Stimulated activated naive CD8-positive, alpha-beta T cell treated with anti-CD3 and anti-CD28 coated beads, Interleukin-15, Interleukin-2, amounts not matched to agents 100 ng/mL and 50 ng/mL, for 24 hours (primary cell): Measurements from ENCODE around the gene TMEM95.

Source experiments
- H3K27ac Mint-ChIP-seq: one replicate; pipeline ENCODE4 v1.8.0; 2021; ENCODE audit warnings: mild to moderate bottlenecking, mixed read lengths
- H3K27me3 Mint-ChIP-seq: one replicate; pipeline ENCODE4 v1.8.0; 2021; ENCODE audit warnings: mixed read lengths
- H3K36me3 Mint-ChIP-seq: one replicate; pipeline ENCODE4 v1.8.0; 2021; ENCODE audit warnings: low read depth, mixed read lengths
- H3K4me1 Mint-ChIP-seq: one replicate; pipeline ENCODE4 v1.8.0; 2021; ENCODE audit warnings: low read depth, mixed read lengths
- H3K4me3 Mint-ChIP-seq: one replicate; pipeline ENCODE4 v1.8.0; 2021; ENCODE audit warnings: mild to moderate bottlenecking, mixed read lengths
- H3K9me3 Mint-ChIP-seq: one replicate; pipeline ENCODE4 v1.8.0; 2021; ENCODE audit warnings: mixed read lengths

Gene TMEM95, protein sequence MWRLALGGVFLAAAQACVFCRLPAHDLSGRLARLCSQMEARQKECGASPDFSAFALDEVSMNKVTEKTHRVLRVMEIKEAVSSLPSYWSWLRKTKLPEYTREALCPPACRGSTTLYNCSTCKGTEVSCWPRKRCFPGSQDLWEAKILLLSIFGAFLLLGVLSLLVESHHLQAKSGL

DNA sequence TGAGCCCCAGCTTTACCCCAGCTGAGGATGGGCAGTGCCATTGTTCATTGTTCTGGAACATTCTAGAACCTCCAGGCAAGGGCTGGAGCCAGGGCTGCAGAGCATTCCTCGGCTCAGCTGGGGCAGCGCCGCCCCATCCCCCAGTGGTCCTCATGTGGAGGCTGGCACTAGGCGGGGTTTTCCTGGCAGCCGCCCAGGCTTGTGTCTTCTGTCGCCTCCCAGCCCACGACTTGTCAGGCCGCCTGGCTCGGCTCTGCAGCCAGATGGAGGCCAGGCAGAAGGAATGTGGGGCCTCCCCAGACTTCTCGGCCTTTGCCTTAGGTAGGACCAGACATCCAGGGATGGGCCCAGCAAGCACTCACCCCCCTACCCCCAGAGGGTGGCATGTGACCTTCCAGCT is at the start of gene TMEM95:
TSS of gene TMEM95 (plus strand) at position 104 of the 400 bp plus-strand sequence. CDS start at position 153, 49 bp downstream.
- Mint-ChIP-seq H3K27ac (peak within 1 kb of the TSS; percentile 27), H3K4me3 (no peak within 1 kb of the TSS), H3K36me3 (peaks cover 5% of the 10 kb centered on the region), H3K4me1 (peaks cover 32% of the 10 kb centered on the region), H3K9me3 (no peaks in the 10 kb centered on the region), H3K27me3 (no peaks in the 10 kb centered on the region)

DNA sequence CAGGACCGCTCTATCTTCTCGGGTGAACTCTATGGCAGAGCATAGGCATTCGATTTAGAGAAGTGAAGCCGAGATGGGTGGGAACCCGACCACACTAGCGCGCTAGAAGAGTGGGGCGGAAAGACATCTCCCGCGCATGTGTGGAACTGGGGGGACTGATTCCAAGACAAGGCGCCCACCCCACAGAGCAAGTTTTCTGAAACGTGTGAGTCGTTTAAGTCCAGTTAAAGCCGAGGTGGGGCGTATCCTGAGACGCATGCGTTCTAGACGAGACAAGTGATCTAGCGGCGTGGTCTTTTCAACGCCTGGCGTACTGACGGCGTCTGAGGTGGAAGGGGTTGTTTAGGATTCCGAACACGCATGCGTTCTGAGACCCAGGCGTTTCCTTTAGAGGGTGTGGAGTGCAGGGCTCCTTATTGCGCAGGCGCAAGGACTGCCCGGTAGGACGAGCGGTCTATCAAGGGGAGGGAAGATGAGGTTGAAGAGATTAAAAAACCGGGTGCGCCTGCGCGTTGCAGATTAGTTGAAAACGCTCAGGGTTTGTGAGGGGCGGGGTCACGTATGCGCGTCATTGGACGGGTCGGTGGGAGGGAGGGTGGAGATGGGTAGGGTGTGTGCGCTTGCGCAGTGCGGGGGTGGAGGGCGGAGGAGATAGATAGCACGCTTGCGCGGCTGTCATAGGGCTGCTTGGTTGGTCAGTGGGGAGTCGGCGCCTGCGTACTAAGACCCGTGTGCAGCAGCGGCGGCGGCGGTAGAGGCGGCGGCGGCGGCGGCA is 47.9 kb upstream of the TMEM95 start, which contains the start of gene EIF5A:
TSS of gene EIF5A (plus strand) at position 718 of the 775 bp plus-strand sequence. CDS start 2,008 bp downstream, outside the sequence.
- peaks cover 43% of the 10 kb centered on the region for H3K36me3 Mint-ChIP-seq
- no peaks in the 10 kb centered on the region for H3K9me3 Mint-ChIP-seq
- H3K27ac Mint-ChIP-seq, result peak within 1 kb of the TSS; percentile 100
- H3K4me1 Mint-ChIP-seq, result peaks cover 45% of the 10 kb centered on the region
- peaks cover under 1% of the 10 kb centered on the region for H3K27me3 Mint-ChIP-seq
- peak within 1 kb of the TSS; percentile 98 for H3K4me3 Mint-ChIP-seq

DNA sequence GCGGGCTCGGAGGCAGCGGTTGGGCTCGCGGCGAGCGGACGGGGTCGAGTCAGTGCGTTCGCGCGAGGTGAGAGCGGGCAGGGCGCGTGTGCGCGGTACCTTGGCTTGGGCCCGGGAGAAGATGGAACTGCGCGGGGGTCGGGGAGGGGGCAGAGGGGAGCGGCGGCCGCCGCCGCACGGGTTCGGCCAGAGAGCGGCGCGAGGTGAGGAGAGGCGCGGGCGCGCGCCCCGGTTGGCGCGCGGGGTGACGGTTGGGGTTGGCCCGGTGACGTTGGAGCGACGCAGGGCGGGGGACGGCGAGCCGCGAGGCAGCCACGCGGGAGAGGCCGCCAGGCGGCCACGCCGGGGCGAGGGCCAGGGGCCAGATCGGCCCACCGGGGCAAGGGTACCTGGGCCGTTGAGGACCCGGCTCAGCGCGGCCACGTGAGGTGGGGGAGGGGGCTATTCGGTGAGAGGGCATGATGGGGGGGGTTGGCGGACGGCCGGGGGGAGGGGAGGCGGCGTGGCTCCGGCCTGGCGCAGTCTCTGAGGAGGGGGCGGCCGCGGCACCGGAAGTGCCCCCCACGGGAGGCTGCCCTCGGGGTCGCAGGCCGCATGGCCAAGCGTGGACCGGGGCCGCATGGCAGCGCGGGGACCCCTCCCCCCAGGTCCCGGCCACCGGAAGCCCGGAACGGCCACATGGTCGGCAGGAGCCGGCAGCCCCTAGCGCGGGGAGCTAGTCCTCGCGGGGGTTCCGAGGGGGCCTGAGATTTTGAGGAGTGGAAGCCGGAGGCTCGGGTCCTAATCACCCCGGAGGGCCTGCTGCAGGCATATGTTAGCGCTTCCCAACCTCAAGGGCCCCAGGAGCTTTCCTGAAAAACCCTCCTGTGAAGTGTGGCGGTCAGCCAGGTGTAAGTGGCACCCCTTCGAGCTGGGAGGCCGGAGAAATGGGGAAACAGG is 47.0 kb upstream of the TMEM95 start:
- Mint-ChIP-seq H3K27ac (peak overlapping the region; percentile 100), H3K27me3 (no peaks in the 10 kb centered on the region), H3K4me3 (peak overlapping the region; percentile 98), H3K4me1 (peaks cover 53% of the 10 kb centered on the region), H3K36me3 (peaks cover 51% of the 10 kb centered on the region), H3K9me3 (no peaks in the 10 kb centered on the region)

DNA sequence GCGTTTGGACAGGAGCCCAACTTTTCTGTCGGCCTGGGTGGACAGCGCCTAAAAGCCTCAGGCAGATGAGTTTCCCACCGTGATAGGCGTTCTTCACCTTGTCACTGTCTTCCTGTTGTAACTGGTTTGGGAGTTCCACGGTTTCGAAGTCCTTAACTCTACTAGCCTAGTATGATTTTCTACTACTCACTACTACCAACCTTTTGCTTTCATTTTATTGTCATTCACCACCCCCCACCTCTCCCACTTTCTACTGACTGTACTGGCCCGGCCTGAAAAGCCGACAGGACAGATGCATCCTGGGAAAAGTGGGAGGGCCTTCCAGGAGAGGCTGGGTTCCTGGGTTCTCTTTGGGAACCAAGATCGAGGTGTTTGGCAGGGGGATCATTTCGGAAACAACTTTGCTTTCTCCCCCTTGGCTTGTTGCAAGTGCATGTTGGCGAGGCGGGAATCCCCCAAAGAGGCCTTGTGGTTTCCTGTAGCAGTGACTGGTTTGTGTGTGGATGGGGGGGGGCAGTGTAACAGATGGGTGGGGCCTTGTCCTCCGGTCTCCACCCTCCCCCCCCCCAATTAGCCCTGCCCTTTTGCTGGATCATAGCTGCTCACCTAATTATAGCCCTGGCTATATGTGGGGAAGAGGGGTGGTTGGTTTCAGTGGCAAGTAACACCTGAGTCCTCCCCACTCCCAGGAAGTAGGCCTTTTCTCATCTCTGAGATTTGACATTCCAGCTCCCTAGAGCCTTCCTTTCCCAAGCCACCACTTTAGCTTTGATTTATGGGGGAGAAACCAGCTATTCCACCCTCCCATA is 46.1 kb upstream of the TMEM95 start:
- Mint-ChIP-seq H3K4me1 (peaks cover 62% of the 10 kb centered on the region), H3K4me3 (peak overlapping the region; percentile 98), H3K9me3 (no peaks in the 10 kb centered on the region), H3K36me3 (peaks cover 60% of the 10 kb centered on the region), H3K27ac (peak overlapping the region; percentile 100), H3K27me3 (no peaks in the 10 kb centered on the region)

DNA sequence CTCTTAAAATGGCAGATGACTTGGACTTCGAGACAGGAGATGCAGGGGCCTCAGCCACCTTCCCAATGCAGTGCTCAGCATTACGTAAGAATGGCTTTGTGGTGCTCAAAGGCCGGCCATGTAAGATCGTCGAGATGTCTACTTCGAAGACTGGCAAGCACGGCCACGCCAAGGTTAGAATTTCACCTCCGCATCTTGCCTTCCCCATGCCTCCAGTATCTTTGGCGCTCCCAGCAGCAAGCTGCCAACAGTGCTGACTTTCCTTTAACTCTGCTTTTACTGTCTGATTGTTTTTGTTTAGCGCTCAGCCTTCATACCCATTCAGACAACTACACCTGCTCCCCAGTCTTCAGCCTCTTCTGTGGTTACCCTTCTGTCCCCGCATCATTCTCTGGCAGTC is 45.3 kb upstream of the TMEM95 start:
- Mint-ChIP-seq H3K9me3 (no peaks in the 10 kb centered on the region), H3K27me3 (no peaks in the 10 kb centered on the region), H3K36me3 (peaks cover 68% of the 10 kb centered on the region), H3K4me1 (peaks cover 70% of the 10 kb centered on the region), H3K4me3 (peak overlapping the region; percentile 98), H3K27ac (peak overlapping the region; percentile 100)

DNA sequence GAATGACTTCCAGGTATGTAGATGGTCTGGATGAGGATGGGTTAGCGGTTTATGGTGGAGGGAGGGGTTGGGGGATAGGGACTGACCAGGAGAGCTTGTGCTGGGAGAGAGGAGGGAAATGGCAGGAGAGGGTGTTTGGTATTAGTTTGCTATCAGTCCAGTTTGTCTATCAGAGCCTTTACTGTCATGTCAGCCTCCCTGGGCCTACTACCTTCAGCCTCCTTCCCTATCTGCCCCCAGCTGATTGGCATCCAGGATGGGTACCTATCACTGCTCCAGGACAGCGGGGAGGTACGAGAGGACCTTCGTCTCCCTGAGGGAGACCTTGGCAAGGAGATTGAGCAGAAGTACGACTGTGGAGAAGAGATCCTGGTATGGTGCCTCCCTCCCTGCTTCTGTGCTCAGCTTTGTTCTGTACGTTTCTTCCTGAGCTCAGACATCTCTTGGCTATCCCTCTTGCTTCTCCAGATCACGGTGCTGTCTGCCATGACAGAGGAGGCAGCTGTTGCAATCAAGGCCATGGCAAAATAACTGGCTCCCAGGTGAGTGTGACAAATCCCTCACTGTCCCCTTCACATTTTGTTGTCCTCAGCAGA is 43.7 kb upstream of the TMEM95 start:
- H3K27me3 Mint-ChIP-seq, result no peaks in the 10 kb centered on the region
- H3K36me3 Mint-ChIP-seq, result peaks cover 69% of the 10 kb centered on the region
- peak overlapping the region; percentile 98 for H3K4me3 Mint-ChIP-seq
- peak overlapping the region; percentile 100 for H3K27ac Mint-ChIP-seq
- H3K4me1 Mint-ChIP-seq, result peaks cover 72% of the 10 kb centered on the region
- no peaks in the 10 kb centered on the region for H3K9me3 Mint-ChIP-seq

DNA sequence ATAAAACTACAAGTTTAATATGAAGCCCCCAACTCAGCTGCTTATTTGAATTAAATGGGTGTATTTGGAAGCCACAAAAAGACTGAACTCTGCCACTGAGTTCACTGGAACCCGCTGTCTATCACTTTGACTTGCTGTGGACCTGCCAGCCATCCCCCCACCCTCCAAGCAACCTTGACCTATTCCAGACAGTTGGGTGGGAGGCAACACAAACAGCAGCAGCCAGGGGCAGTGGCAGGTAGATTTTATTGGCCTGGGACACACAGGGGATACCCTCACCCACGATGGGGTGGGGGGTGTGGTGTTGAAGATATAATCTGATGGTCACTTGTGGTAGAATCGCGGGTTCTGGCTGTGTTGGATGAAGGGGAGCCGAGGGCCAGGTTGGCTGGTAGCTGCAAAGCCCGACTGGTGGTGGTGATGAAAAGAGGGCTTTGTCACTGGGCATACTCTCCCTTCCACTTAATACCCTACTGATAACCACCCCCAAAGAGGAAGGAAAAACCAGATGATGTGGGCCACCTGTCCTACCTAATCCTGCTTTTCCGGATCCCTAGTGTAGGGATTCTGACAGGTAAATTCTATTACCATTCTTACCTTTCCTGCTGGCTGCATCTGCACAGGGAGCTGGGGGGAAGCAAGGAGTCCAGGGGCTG is 42.4 kb upstream of the TMEM95 start:
- H3K27me3 Mint-ChIP-seq, result no peaks in the 10 kb centered on the region
- peaks cover 65% of the 10 kb centered on the region for H3K4me1 Mint-ChIP-seq
- peak overlapping the region; percentile 93 for H3K4me3 Mint-ChIP-seq
- peak overlapping the region; percentile 83 for H3K27ac Mint-ChIP-seq
- no peaks in the 10 kb centered on the region for H3K9me3 Mint-ChIP-seq
- peaks cover 72% of the 10 kb centered on the region for H3K36me3 Mint-ChIP-seq

DNA sequence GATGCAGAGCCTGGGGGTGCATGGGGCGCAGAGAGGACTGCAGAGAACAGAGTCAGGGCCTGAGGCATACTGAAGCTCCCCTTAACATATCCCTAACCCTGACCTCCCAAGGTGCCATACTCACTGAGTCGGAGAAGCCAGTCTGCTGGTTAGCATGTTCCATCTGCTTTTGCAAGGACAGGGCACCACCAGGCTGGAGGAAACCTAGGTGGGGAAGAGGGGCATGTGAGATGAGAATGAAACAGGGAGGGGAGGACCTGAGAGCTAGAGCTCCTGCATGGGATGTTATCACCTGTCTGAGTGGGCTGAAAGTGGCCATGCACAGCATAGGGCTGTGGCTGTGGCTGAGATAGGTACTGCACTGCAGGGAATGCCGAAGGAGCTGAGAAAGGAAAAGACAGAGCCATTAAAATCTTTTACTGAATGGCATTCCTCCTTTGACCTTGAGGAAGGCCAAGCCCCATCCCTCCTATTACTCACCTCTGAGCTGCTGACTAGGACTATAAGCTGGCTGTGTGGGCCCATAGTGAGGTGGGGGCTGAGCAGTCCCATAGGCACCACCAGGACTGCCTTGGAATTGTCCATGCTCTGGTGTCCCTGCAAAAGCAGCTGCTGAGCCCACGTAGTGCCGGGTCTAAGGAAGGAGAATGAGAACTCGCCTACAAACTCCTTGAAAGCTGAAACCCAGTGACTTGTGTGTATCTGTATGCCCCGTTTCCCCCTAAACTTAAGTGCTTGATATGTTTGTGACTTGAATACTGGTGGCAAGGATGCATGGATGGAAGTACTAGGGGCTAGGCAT is 41.7 kb upstream of the TMEM95 start:
- Mint-ChIP-seq H3K9me3 (no peaks in the 10 kb centered on the region), H3K27ac (peak overlapping the region; percentile 92), H3K36me3 (peaks cover 79% of the 10 kb centered on the region), H3K4me1 (peaks cover 65% of the 10 kb centered on the region), H3K4me3 (peak overlapping the region; percentile 93), H3K27me3 (no peaks in the 10 kb centered on the region)

DNA sequence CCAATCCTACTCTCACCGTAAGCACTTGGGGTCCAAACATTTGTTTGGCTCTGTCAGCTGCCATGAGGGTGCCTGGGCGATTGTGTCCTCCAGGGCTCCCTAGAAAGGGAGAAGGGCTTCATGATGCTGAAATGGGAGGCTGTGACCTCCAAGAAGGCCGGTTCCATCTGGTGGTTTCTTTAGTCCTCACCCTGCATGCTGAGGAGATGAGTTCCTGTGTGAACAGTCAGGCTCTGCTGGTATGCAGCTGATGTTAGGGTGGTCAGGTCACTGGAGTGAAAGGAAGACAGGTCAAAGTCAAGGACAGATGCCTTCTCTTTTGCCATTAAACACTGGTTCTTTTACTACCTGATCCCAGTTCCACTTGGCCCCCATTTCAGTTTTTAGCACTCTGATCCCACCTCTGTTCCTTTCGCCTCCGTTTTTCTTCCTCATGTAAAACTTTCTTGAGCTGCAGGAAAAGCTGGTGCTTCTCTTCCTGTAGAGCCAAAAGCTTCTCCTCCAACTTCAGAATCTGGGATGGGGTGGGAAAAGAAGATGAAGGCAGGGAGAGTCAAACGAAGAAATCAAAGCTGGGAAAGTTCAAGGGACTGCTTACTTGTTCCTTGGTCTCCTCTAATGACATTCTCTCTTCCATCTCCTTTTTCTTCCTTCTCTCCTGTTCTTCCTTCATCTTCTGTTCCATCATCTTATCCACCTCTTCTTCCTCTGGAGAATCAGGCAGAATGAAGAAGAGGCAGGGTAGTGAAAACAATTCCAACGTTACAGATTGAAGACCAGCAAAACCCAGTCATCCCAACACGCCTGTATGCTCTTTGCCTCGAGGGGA is 40.9 kb upstream of the TMEM95 start:
- Mint-ChIP-seq H3K4me1 (peaks cover 60% of the 10 kb centered on the region), H3K36me3 (peaks cover 77% of the 10 kb centered on the region)

DNA sequence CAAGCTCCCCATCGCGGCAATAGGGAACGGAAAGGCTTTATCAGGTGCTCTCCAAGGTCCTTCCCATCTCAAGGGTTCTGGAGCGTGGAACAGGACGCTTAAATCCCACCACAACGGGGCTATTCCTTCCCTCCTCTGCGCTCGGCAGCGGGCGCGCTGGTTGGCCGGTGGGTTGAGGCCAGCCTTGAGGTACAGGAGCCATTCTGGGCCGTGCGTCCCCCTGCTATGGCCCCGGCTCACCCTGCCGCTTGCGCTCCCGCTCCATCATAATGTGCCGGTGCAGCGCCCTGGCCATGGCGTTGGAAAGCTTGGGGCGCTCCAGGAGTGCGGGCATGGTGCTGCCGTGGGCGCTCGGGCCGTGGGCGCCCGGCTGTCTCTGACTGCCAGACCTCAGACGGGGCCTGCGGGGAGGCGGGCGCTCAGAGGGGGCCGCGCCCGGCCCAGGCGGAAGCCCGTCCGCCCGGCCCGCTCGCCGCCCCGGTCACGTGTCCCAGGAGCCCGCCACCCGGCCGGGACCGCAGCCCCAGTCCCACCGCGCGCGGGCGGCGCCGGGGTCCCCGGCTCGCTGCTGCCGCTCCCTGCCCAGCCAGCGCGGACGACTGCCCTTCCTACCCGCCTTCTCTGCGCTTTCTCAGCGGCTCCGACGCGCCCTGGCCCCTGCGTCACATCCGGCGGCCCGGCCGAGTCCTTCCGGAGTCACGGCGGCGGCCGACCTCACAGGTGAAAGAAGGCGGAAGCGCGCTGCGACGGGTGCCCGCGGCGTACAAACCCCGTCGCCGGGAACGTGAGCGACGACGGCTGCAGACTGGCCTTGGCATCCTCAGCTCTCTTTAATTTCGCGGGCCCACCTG is 40.0 kb upstream of the TMEM95 start, which contains the start of gene GPS2:
TSS of gene GPS2 (minus strand) at position 642 of the 851 bp plus-strand sequence. CDS start at position 334, 308 bp downstream.
- peaks cover 51% of the 10 kb centered on the region for H3K4me1 Mint-ChIP-seq
- peaks cover 69% of the 10 kb centered on the region for H3K36me3 Mint-ChIP-seq
- no peaks in the 10 kb centered on the region for H3K27me3 Mint-ChIP-seq
- H3K9me3 Mint-ChIP-seq, result no peaks in the 10 kb centered on the region
- peak within 1 kb of the TSS; percentile 93 for H3K4me3 Mint-ChIP-seq
- H3K27ac Mint-ChIP-seq, result peak within 1 kb of the TSS; percentile 92

More for the DNA sequence above, 40.9 kb upstream of the TMEM95 start:
- peak overlapping the region; percentile 92 for H3K27ac Mint-ChIP-seq
- H3K27me3 Mint-ChIP-seq, result no peaks in the 10 kb centered on the region
- H3K4me3 Mint-ChIP-seq, result peak overlapping the region; percentile 93
- H3K9me3 Mint-ChIP-seq, result no peaks in the 10 kb centered on the region

DNA sequence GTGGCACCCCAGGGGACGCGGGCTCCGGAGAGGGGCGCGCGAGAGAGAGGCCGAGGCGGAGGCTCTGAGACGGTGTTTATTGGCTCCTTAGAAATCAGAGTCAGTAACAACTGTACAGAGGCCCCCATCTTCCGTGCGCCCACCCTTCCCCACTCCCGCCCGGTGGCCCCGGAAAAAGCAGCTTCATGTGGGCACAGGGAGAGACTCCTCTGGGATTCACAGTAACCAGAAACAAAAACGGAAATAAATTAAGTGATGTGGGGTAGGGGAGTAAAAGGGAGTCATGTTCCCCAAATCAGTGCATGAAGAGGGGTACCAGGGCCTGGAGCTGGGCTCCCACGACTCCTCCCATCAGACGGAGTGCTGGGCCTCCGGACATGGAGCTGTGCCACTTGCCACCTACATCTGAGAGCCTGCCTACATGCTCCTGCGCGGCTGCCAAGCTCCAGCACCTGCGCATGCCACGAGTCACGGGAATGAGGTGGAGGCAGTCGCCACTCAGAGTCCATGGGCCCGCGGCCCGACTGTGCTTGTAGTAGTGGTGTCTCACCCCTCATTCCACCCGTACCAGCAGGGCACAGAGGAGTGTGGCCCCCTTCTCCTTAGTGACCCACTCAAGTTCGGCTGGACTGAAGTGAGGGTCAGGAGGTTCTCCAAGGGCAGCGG is 39.3 kb upstream of the TMEM95 start:
- H3K4me1 Mint-ChIP-seq, result peaks cover 44% of the 10 kb centered on the region
- H3K9me3 Mint-ChIP-seq, result no peaks in the 10 kb centered on the region
- H3K36me3 Mint-ChIP-seq, result peaks cover 68% of the 10 kb centered on the region
- no peaks in the 10 kb centered on the region for H3K27me3 Mint-ChIP-seq
- peak overlapping the region; percentile 93 for H3K4me3 Mint-ChIP-seq
- H3K27ac Mint-ChIP-seq, result peak overlapping the region; percentile 81
